Measurements from ENCODE around the gene REPIN1.

REPIN1 gene

GRCh38 chr7:150404172-150404804 is 35.7 kb downstream of the REPIN1 start:
- H3K4me3 ChIP-seq (ENCODE audit: low read length in 2 of 2) = peak overlapping the region; percentile 70 to 80
- H3K9me3 ChIP-seq (ENCODE audit: control insufficient read depth in 2 of 2, low read length in 2 of 2) = no peaks in the 10 kb centered on the region
- H3K4me1 ChIP-seq (ENCODE audit: control insufficient read depth in 2 of 2, insufficient read depth in 2 of 2, low read length in 2 of 2) = peaks cover 37 to 42% of the 10 kb centered on the region in 2 donors
- H3K36me3 ChIP-seq (ENCODE audit: control insufficient read depth in 2 of 2, insufficient read depth in 2 of 2, low read length in 2 of 2) = peaks cover 3 to 5% of the 10 kb centered on the region in 2 donors
- H3K27me3 ChIP-seq (ENCODE audit: control insufficient read depth in 2 of 2, insufficient read depth in 2 of 2, low read length in 2 of 2) = no peaks in the 10 kb centered on the region
- peak overlapping the region; percentile 92 to 93 for H3K27ac ChIP-seq (ENCODE audit: low read depth in 2 of 2, low read length in 2 of 2)
- peak overlapping the region; percentile 81 to 88 for H3K9ac ChIP-seq (ENCODE audit: low read depth in 1 of 2, low read length in 2 of 2)

- Histone ChIP-seq H3K27me3 (ENCODE audit: control insufficient read depth in 2 of 2, insufficient read depth in 2 of 2, low read length in 2 of 2) (no peaks in the 10 kb centered on the region), H3K36me3 (ENCODE audit: control insufficient read depth in 2 of 2, insufficient read depth in 2 of 2, low read length in 2 of 2) (peaks cover 3 to 9% of the 10 kb centered on the region in 2 donors), H3K9me3 (ENCODE audit: control insufficient read depth in 2 of 2, low read length in 2 of 2) (no peaks in the 10 kb centered on the region), H3K27ac (ENCODE audit: low read depth in 2 of 2, low read length in 2 of 2) (peak overlapping the region; percentile 92 to 93), H3K4me1 (ENCODE audit: control insufficient read depth in 2 of 2, insufficient read depth in 2 of 2, low read length in 2 of 2) (peaks cover 37 to 42% of the 10 kb centered on the region in 2 donors), H3K4me3 (ENCODE audit: low read length in 2 of 2) (peak overlapping the region; percentile 70 to 80), H3K9ac (ENCODE audit: low read depth in 1 of 2, low read length in 2 of 2) (peak overlapping the region; percentile 81 to 88)
These were observed 36.4 kb downstream of the REPIN1 start for GRCh38 chr7:150404805-150405583.

GRCh38 chr7:150405584-150406311 is 37.1 kb downstream of the REPIN1 start:
- peak overlapping the region; percentile 70 to 80 for H3K4me3 ChIP-seq (ENCODE audit: low read length in 2 of 2)
- H3K4me1 ChIP-seq (ENCODE audit: control insufficient read depth in 2 of 2, insufficient read depth in 2 of 2, low read length in 2 of 2) = peaks cover 37 to 42% of the 10 kb centered on the region in 2 donors
- H3K9me3 ChIP-seq (ENCODE audit: control insufficient read depth in 2 of 2, low read length in 2 of 2) = no peaks in the 10 kb centered on the region
- H3K27me3 ChIP-seq (ENCODE audit: control insufficient read depth in 2 of 2, insufficient read depth in 2 of 2, low read length in 2 of 2) = no peaks in the 10 kb centered on the region
- peak overlapping the region; percentile 92 to 93 for H3K27ac ChIP-seq (ENCODE audit: low read depth in 2 of 2, low read length in 2 of 2)
- H3K9ac ChIP-seq (ENCODE audit: low read depth in 1 of 2, low read length in 2 of 2) = peak overlapping the region; percentile 81 to 88
- peaks cover 6 to 16% of the 10 kb centered on the region in 2 donors for H3K36me3 ChIP-seq (ENCODE audit: control insufficient read depth in 2 of 2, insufficient read depth in 2 of 2, low read length in 2 of 2)

- H3K27ac ChIP-seq (ENCODE audit: low read depth in 2 of 2, low read length in 2 of 2) = peak overlapping the region; percentile 92 to 93
- H3K9me3 ChIP-seq (ENCODE audit: control insufficient read depth in 2 of 2, low read length in 2 of 2) = no peaks in the 10 kb centered on the region
- no peaks in the 10 kb centered on the region for H3K27me3 ChIP-seq (ENCODE audit: control insufficient read depth in 2 of 2, insufficient read depth in 2 of 2, low read length in 2 of 2)
- peak overlapping the region; percentile 81 to 88 for H3K9ac ChIP-seq (ENCODE audit: low read depth in 1 of 2, low read length in 2 of 2)
- H3K4me1 ChIP-seq (ENCODE audit: control insufficient read depth in 2 of 2, insufficient read depth in 2 of 2, low read length in 2 of 2) = peaks cover 37 to 42% of the 10 kb centered on the region in 2 donors
- H3K4me3 ChIP-seq (ENCODE audit: low read length in 2 of 2) = peak overlapping the region; percentile 70 to 80
- peaks cover 6 to 18% of the 10 kb centered on the region in 2 donors for H3K36me3 ChIP-seq (ENCODE audit: control insufficient read depth in 2 of 2, insufficient read depth in 2 of 2, low read length in 2 of 2)
These were observed 37.6 kb downstream of the REPIN1 start for GRCh38 chr7:150406312-150406566.

GRCh38 chr7:150406567-150407421 is 38.2 kb downstream of the REPIN1 start:
- H3K27me3 ChIP-seq (ENCODE audit: control insufficient read depth in 2 of 2, insufficient read depth in 2 of 2, low read length in 2 of 2) = no peaks in the 10 kb centered on the region
- H3K27ac ChIP-seq (ENCODE audit: low read depth in 2 of 2, low read length in 2 of 2) = peak overlapping the region; percentile 92 to 93
- peak overlapping the region; percentile 70 to 80 for H3K4me3 ChIP-seq (ENCODE audit: low read length in 2 of 2)
- peaks cover 6 to 23% of the 10 kb centered on the region in 2 donors for H3K36me3 ChIP-seq (ENCODE audit: control insufficient read depth in 2 of 2, insufficient read depth in 2 of 2, low read length in 2 of 2)
- H3K9me3 ChIP-seq (ENCODE audit: control insufficient read depth in 2 of 2, low read length in 2 of 2) = no peaks in the 10 kb centered on the region
- H3K4me1 ChIP-seq (ENCODE audit: control insufficient read depth in 2 of 2, insufficient read depth in 2 of 2, low read length in 2 of 2) = peaks cover 37 to 42% of the 10 kb centered on the region in 2 donors
- peak overlapping the region; percentile 81 to 88 for H3K9ac ChIP-seq (ENCODE audit: low read depth in 1 of 2, low read length in 2 of 2)

GRCh38 chr7:150407588-150408392 is 39.2 kb downstream of the REPIN1 start:
- Histone ChIP-seq H3K36me3 (ENCODE audit: control insufficient read depth in 2 of 2, insufficient read depth in 2 of 2, low read length in 2 of 2) (peaks cover 6 to 25% of the 10 kb centered on the region in 2 donors), H3K4me1 (ENCODE audit: control insufficient read depth in 2 of 2, insufficient read depth in 2 of 2, low read length in 2 of 2) (peaks cover 33 to 35% of the 10 kb centered on the region in 2 donors), H3K9ac (ENCODE audit: low read depth in 1 of 2, low read length in 2 of 2) (no peak overlapping the region), H3K4me3 (ENCODE audit: low read length in 2 of 2) (no peak overlapping the region), H3K27me3 (ENCODE audit: control insufficient read depth in 2 of 2, insufficient read depth in 2 of 2, low read length in 2 of 2) (no peaks in the 10 kb centered on the region), H3K9me3 (ENCODE audit: control insufficient read depth in 2 of 2, low read length in 2 of 2) (no peaks in the 10 kb centered on the region), H3K27ac (ENCODE audit: low read depth in 2 of 2, low read length in 2 of 2) (peak overlapping the region in 1 of 2 donors; percentile 93)

GRCh38 chr7:150408393-150409299 is 40.0 kb downstream of the REPIN1 start:
- H3K9ac ChIP-seq (ENCODE audit: low read depth in 1 of 2, low read length in 2 of 2) = no peak overlapping the region
- no peaks in the 10 kb centered on the region for H3K9me3 ChIP-seq (ENCODE audit: control insufficient read depth in 2 of 2, low read length in 2 of 2)
- H3K27ac ChIP-seq (ENCODE audit: low read depth in 2 of 2, low read length in 2 of 2) = peak overlapping the region in 1 of 2 donors; percentile 9
- peaks cover 6 to 27% of the 10 kb centered on the region in 2 donors for H3K36me3 ChIP-seq (ENCODE audit: control insufficient read depth in 2 of 2, insufficient read depth in 2 of 2, low read length in 2 of 2)
- no peak overlapping the region for H3K4me3 ChIP-seq (ENCODE audit: low read length in 2 of 2)
- no peaks in the 10 kb centered on the region for H3K27me3 ChIP-seq (ENCODE audit: control insufficient read depth in 2 of 2, insufficient read depth in 2 of 2, low read length in 2 of 2)
- peaks cover 24 to 26% of the 10 kb centered on the region in 2 donors for H3K4me1 ChIP-seq (ENCODE audit: control insufficient read depth in 2 of 2, insufficient read depth in 2 of 2, low read length in 2 of 2)

- Histone ChIP-seq H3K4me1 (ENCODE audit: control insufficient read depth in 2 of 2, insufficient read depth in 2 of 2, low read length in 2 of 2) (peaks cover 16 to 18% of the 10 kb centered on the region in 2 donors), H3K27ac (ENCODE audit: low read depth in 2 of 2, low read length in 2 of 2) (no peak overlapping the region), H3K27me3 (ENCODE audit: control insufficient read depth in 2 of 2, insufficient read depth in 2 of 2, low read length in 2 of 2) (no peaks in the 10 kb centered on the region), H3K4me3 (ENCODE audit: low read length in 2 of 2) (no peak overlapping the region), H3K9me3 (ENCODE audit: control insufficient read depth in 2 of 2, low read length in 2 of 2) (no peaks in the 10 kb centered on the region), H3K9ac (ENCODE audit: low read depth in 1 of 2, low read length in 2 of 2) (no peak overlapping the region), H3K36me3 (ENCODE audit: control insufficient read depth in 2 of 2, insufficient read depth in 2 of 2, low read length in 2 of 2) (peaks cover 6 to 27% of the 10 kb centered on the region in 2 donors)
These were observed 40.8 kb downstream of the REPIN1 start for GRCh38 chr7:150409300-150410030.
